ENCODE results near the gene RASL10B.
"Not testable (repeated sequence)": the region's sequence is repeated elsewhere in the genome, so short reads cannot be mapped to it uniquely, and the experiment has no call there.

Gene RASL10B

GRCh38 chr17:35731239-35731916, at the start of gene RASL10B:
RASL10B (plus strand) TSS chr17:35731639; CDS start chr17:35735185, 3,546 bp downstream.
- DNase-seq = peak; percentile 55

GRCh38 chr17:35683591-35683990, 47.8 kb upstream of the RASL10B start:
- DNase-seq = no peak

- no peak for DNase-seq
These were observed 47.2 kb upstream of the RASL10B start for GRCh38 chr17:35684055-35684802.

- DNase-seq = no peak
These were observed 38.8 kb upstream of the RASL10B start for GRCh38 chr17:35692512-35693210.

- DNase-seq = no peak
These were observed 37.8 kb upstream of the RASL10B start for GRCh38 chr17:35693662-35694061.

- no peak for DNase-seq
These were observed 36.5 kb upstream of the RASL10B start for GRCh38 chr17:35694906-35695305.

GRCh38 chr17:35695613-35696012, 35.8 kb upstream of the RASL10B start:
- DNase-seq = no peak

GRCh38 chr17:35698800-35699199, 32.6 kb upstream of the RASL10B start:
- no peak for DNase-seq

GRCh38 chr17:35700150-35700549, 31.3 kb upstream of the RASL10B start:
- no peak for DNase-seq

GRCh38 chr17:35701491-35701890, 29.9 kb upstream of the RASL10B start:
- DNase-seq = no peak

- not testable (repeated sequence) for DNase-seq
These were observed 28.1 kb upstream of the RASL10B start for GRCh38 chr17:35703308-35703707.

GRCh38 chr17:35705230-35705629, 26.2 kb upstream of the RASL10B start:
- DNase-seq = no peak

GRCh38 chr17:35705705-35706104, 25.7 kb upstream of the RASL10B start:
- DNase-seq = no peak

- no peak for DNase-seq
These were observed 23.3 kb upstream of the RASL10B start for GRCh38 chr17:35708149-35708548.

- DNase-seq = peak; percentile 66
These were observed 22.5 kb upstream of the RASL10B start for GRCh38 chr17:35708951-35709350.

- peak; percentile 74 for DNase-seq
These were observed 21.6 kb upstream of the RASL10B start for GRCh38 chr17:35709874-35710273.

GRCh38 chr17:35710950-35711349, 20.5 kb upstream of the RASL10B start:
- DNase-seq = no peak

- DNase-seq = no peak
These were observed 18.2 kb upstream of the RASL10B start for GRCh38 chr17:35713069-35713728.

GRCh38 chr17:35714988-35715387, 16.5 kb upstream of the RASL10B start:
- DNase-seq = no peak

GRCh38 chr17:35715416-35715815, 16.0 kb upstream of the RASL10B start:
- no peak for DNase-seq

- no peak for DNase-seq
These were observed 15.3 kb upstream of the RASL10B start for GRCh38 chr17:35716173-35716572.

- no peak for DNase-seq
These were observed 14.5 kb upstream of the RASL10B start for GRCh38 chr17:35716897-35717465.

- DNase-seq = no peak
These were observed 14.0 kb upstream of the RASL10B start for GRCh38 chr17:35717475-35717874.
